Ishikawa (cell line): ENCODE measurements around the gene SNRPD3.

ENCODE experiments used
- CEBPB ChIP-seq: IDR thresholded peaks from 2 replicates; pipeline ENCODE4 v1.6.1; 2012
- CREB1 ChIP-seq: IDR thresholded peaks from 2 replicates; pipeline ENCODE4 v1.6.1; 2012; ENCODE audit warnings: low read depth
- EGR1 ChIP-seq: IDR thresholded peaks from 2 replicates; pipeline ENCODE4 v1.6.1; 2012
- EP300 ChIP-seq: IDR thresholded peaks from 2 replicates; pipeline ENCODE4 v1.6.1; 2012; ENCODE audit warnings: borderline replicate concordance
- FOXM1 ChIP-seq: IDR thresholded peaks from 2 replicates; pipeline ENCODE4 v1.6.1; 2012; ENCODE audit warnings: low read depth, borderline replicate concordance
- NFIC ChIP-seq: IDR thresholded peaks from 2 replicates; pipeline ENCODE4 v1.6.1; 2012
- RAD21 ChIP-seq: IDR thresholded peaks from 2 replicates; pipeline ENCODE4 v1.6.1; 2012; ENCODE audit warnings: low read depth
- REST ChIP-seq: IDR thresholded peaks from 2 replicates; pipeline ENCODE4 v1.6.1; 2012; ENCODE audit warnings: low read depth, mild to moderate bottlenecking
- TAF1 ChIP-seq: IDR thresholded peaks from 2 replicates; pipeline ENCODE4 v1.6.1; 2012; ENCODE audit warnings: low read depth, mild to moderate bottlenecking
- TCF12 ChIP-seq: IDR thresholded peaks from 2 replicates; pipeline ENCODE4 v1.6.1; 2012; ENCODE audit warnings: low read depth
- TEAD4 ChIP-seq: IDR thresholded peaks from 2 replicates; pipeline ENCODE4 v1.6.1; 2012
- YY1 ChIP-seq: IDR thresholded peaks from 2 replicates; pipeline ENCODE4 v1.6.1; 2012; ENCODE audit warnings: low read depth
- ZBTB7A ChIP-seq: IDR thresholded peaks from 2 replicates; pipeline ENCODE4 v1.6.1; 2012; ENCODE audit warnings: low read depth
- TF ChIP-seq, protein P1 (sequence below): IDR thresholded peaks from 2 replicates; pipeline ENCODE4 v1.6.1; 2012
- TF ChIP-seq, protein P2 (sequence below): IDR thresholded peaks from 2 replicates; pipeline ENCODE4 v1.6.1; 2012

The SNRPD3 gene

DNA sequence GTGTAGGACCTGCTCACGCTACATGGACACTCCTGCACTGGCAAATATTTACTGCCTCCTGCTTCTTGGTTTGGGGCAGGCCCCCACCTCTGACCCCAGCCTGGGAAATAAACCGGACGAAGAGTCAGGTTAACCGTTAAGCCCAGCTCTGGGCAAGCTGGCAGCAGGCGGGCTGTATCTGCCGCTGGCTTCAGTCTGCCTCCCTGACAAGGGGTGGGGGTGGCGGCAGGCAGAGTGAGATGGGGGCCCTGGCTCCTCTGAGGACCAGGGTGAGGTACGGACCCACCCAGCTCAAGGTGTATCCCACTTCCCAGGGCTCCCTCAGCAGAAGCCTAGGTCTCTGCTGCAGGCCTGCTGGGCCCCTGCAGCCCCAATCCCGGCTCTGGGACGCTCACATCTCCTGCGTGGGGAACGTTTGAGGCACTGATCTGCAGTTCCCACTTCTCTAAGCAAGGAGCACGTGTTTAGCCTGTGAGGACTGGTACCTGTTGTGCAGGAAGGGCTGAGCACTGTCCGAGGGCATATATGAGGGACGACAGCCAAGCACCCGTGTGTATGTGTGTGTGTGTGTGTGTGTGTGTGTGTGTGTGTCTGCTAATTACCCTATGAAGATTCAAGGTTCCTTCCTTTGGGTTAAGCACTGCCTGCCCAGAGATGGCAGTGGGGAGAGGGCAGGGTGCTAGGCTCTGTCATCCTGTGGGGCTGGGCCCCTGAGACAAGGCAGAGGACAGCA lies 38.2 kb downstream of the SNRPD3 start:
- no peak for TF ChIP-seq NFIC
- TF ChIP-seq, protein P1, sequence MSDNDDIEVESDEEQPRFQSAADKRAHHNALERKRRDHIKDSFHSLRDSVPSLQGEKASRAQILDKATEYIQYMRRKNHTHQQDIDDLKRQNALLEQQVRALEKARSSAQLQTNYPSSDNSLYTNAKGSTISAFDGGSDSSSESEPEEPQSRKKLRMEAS, result peak; percentile 24; the same call in 1 of the 2 replicates

DNA sequence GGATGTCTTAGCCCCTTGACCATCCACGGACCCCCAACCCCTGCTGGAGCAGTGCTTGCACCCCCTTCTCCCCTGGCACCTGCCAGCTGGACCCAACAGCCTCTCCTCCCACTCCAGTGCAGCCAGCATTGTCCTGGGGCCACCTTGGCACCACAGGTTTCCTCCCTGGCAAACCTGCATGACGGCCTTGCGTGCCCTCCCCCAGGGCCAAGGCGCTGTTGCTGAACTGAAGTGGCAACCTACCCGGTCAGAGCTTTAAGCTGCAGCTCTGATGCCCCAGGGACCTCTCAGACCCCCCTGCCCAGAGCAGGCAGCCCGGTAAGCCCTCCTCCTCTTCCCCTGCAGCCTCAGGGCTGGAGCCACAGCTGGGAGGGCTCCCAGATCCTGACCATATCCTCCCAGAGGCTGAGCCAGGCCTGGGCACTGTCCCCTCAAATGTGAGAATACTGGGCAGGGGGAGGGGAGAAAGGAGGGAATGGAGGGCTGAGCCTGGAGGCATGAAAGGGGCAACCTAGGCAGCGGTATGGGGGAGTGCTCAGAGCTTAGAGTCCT lies 38.8 kb downstream of the SNRPD3 start:
- TF ChIP-seq YY1 (no peak), TEAD4 (no peak), EGR1 (no peak), RAD21 (no peak), CREB1 (no peak), TCF12 (no peak), CEBPB (no peak), ZBTB7A (no peak), TAF1 (no peak), NFIC (no peak), REST (no peak)
- TF ChIP-seq, protein P1, result no peak
- TF ChIP-seq, protein P2, sequence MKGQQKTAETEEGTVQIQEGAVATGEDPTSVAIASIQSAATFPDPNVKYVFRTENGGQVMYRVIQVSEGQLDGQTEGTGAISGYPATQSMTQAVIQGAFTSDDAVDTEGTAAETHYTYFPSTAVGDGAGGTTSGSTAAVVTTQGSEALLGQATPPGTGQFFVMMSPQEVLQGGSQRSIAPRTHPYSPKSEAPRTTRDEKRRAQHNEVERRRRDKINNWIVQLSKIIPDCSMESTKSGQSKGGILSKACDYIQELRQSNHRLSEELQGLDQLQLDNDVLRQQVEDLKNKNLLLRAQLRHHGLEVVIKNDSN, result no peak

- TF ChIP-seq TEAD4 (no peak), YY1 (no peak), EGR1 (no peak), RAD21 (no peak), CEBPB (no peak), TAF1 (no peak), CREB1 (no peak), TCF12 (no peak), ZBTB7A (no peak), FOXM1 (no peak), NFIC (no peak)
- TF ChIP-seq, protein P2, result no peak
Measured at GRCh38 chr22:24595228-24595627, 39.4 kb downstream of the SNRPD3 start.

DNA sequence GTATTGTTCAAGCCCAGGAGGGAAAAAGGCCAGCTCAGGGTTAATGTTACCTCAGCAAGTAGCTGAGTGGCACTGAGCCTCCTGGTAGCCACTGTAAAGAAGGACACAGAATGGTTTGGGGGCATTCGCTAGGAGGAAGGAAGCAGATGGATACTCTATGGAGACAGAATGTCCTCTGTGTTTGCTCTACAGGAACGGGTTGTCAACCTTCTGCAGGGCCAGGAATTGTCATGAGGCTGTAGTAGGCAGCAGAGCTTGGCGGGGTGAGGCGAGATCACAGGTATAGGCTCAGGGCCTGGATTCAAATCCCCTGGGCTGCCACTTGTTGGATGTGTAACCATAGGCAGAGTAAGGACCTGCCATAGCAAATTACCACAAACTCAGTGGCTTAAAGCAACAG lies 40.1 kb downstream of the SNRPD3 start:
- TF ChIP-seq NFIC (no peak), REST (no peak), EGR1 (no peak), TEAD4 (no peak), TAF1 (no peak), CREB1 (no peak), RAD21 (no peak), CEBPB (no peak), FOXM1 (no peak)
- TF ChIP-seq, protein P1, result no peak

GRCh38 chr22:24599514-24599913 lies 43.7 kb downstream of the SNRPD3 start:
- TF ChIP-seq TCF12, result no peak
- TF ChIP-seq EGR1, result no peak
- TF ChIP-seq TAF1, result no peak
- TF ChIP-seq, protein P1, result no peak
- no peak for TF ChIP-seq ZBTB7A
- TF ChIP-seq YY1, result no peak
- TF ChIP-seq TEAD4, result no peak
- no peak for TF ChIP-seq RAD21
- TF ChIP-seq REST, result no peak
- TF ChIP-seq NFIC, result no peak
- no peak for TF ChIP-seq CEBPB
- no peak for TF ChIP-seq EP300
- TF ChIP-seq, protein P2, result no peak
- TF ChIP-seq FOXM1, result no peak
- no peak for TF ChIP-seq CREB1
